Measurements from ENCODE around the gene AEBP2.
"Not testable (repeated sequence)": the region's sequence is repeated elsewhere in the genome, so short reads cannot be mapped to it uniquely, and the experiment has no call there.

The AEBP2 gene

GRCh38 chr12:19411234-19412204 lies 27.8 kb upstream of the AEBP2 start:
- DNase-seq (ENCODE audit: insufficient read length, low spot score) (no peak), FAIRE-seq (no peak)
- TF ChIP-seq, protein P1, sequence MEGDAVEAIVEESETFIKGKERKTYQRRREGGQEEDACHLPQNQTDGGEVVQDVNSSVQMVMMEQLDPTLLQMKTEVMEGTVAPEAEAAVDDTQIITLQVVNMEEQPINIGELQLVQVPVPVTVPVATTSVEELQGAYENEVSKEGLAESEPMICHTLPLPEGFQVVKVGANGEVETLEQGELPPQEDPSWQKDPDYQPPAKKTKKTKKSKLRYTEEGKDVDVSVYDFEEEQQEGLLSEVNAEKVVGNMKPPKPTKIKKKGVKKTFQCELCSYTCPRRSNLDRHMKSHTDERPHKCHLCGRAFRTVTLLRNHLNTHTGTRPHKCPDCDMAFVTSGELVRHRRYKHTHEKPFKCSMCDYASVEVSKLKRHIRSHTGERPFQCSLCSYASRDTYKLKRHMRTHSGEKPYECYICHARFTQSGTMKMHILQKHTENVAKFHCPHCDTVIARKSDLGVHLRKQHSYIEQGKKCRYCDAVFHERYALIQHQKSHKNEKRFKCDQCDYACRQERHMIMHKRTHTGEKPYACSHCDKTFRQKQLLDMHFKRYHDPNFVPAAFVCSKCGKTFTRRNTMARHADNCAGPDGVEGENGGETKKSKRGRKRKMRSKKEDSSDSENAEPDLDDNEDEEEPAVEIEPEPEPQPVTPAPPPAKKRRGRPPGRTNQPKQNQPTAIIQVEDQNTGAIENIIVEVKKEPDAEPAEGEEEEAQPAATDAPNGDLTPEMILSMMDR (IDR thresholded peaks at IDR 0.05; ENCODE audit: insufficient read depth, missing control alignments): no peak

DNA sequence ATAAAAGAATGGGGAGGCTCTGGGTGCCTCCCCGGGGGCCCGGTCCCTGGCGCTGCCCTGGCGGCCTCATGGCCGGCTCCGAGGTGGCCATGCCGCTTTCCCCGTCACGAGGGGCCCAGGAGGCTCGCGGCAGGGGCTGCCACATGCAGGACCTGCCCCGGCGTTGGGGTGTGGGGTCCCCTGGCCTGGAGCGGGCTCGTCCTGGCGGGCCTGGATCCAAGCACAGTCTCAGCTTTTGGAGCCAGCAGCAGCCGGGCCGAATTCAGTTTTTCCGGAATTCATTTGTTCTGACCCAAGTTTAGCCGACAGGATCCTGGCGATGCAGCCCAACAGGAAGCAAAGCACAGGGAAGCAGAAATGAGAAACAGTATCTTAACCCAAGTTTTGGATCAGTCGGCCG lies 26.4 kb upstream of the AEBP2 start:
- no peak for DNase-seq (ENCODE audit: insufficient read length, low spot score)
- FAIRE-seq: no peak
- TF ChIP-seq, protein P1 (IDR thresholded peaks at IDR 0.05; ENCODE audit: insufficient read depth, missing control alignments): no peak

GRCh38 chr12:19413582-19413981 lies 25.7 kb upstream of the AEBP2 start:
- not testable (repeated sequence) for DNase-seq (ENCODE audit: insufficient read length, low spot score); FAIRE-seq

GRCh38 chr12:19415563-19415962 lies 23.7 kb upstream of the AEBP2 start:
- FAIRE-seq (no peak), DNase-seq (ENCODE audit: insufficient read length, low spot score) (no peak)
- TF ChIP-seq, protein P1 (IDR thresholded peaks at IDR 0.05; ENCODE audit: insufficient read depth, missing control alignments): no peak

- TF ChIP-seq, protein P1 (IDR thresholded peaks at IDR 0.05; ENCODE audit: insufficient read depth, missing control alignments): no peak
- DNase-seq (ENCODE audit: insufficient read length, low spot score): no peak
- FAIRE-seq: no peak
Measured at GRCh38 chr12:19419086-19419485, 20.2 kb upstream of the AEBP2 start.

DNA sequence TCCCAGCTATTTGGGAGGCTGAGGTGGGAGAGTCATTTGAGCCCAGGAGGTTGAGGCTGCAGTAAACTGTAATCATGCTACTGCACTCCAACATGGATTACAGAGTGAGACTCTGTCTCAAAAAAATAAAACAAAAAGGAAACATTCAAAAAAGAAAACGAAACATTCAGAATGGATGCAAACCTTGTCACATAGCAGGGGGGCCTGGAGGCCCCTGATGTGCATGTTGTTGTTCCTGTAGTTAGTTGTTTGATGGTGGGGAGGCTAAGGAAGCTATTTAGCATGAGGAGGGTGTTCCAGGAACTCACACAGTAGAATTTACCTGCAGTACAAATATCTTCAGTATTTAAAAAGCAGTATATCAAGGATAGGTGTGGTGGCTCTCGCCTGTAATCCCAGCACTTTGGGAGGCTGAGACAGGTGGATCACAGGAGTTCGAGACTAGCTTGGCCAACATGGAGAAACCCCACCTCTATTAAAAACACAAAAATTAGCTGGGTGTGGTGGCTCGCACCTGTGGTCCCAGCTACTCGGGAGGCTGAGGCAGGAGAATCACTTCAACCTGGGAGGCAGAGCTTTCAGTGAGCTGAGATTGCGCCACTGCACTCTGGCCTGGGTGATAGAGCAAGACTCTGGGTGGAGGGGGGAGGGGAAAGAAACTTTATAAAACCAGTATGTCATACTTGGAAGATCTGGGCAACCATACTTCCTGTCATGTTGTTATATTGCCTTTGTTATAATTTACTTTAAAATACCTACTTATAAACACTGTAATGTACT lies 17.6 kb upstream of the AEBP2 start:
- no peak for DNase-seq (ENCODE audit: insufficient read length, low spot score)

More for the DNA sequence above, 17.6 kb upstream of the AEBP2 start:
- TF ChIP-seq, protein P1 (IDR thresholded peaks at IDR 0.05; ENCODE audit: insufficient read depth, missing control alignments): no peak
- FAIRE-seq: no peak
